NCI-H1105 (cell line): ENCODE data around the gene RAD51B.

ENCODE experiments used
- DNase-seq: peaks from one replicate; lab custom pipeline; 2025; lab: John Stamatoyannopoulos, UW

Gene RAD51B

GRCh38 chr14:68634332-68634731, 814.8 kb downstream of the RAD51B start:
- DNase-seq = no peak

GRCh38 chr14:68634874-68635595, 815.5 kb downstream of the RAD51B start:
- no peak for DNase-seq

- no peak for DNase-seq
These were observed 817.0 kb downstream of the RAD51B start for GRCh38 chr14:68636597-68636996.

- DNase-seq = no peak
These were observed 817.8 kb downstream of the RAD51B start for GRCh38 chr14:68637106-68638021.

GRCh38 chr14:68638141-68638999, 818.8 kb downstream of the RAD51B start:
- no peak for DNase-seq

GRCh38 chr14:68639000-68639757, 819.6 kb downstream of the RAD51B start:
- no peak for DNase-seq

- no peak for DNase-seq
These were observed 820.4 kb downstream of the RAD51B start for GRCh38 chr14:68639758-68640574.

GRCh38 chr14:68643673-68644072, 824.1 kb downstream of the RAD51B start:
- DNase-seq = no peak

GRCh38 chr14:68644101-68644500, 824.5 kb downstream of the RAD51B start:
- DNase-seq = no peak

GRCh38 chr14:68645371-68645770, 825.8 kb downstream of the RAD51B start:
- DNase-seq = no peak

GRCh38 chr14:68649476-68650189, 830.1 kb downstream of the RAD51B start:
- no peak for DNase-seq

GRCh38 chr14:68650404-68650994, 830.9 kb downstream of the RAD51B start:
- DNase-seq = no peak

- DNase-seq = no peak
These were observed 831.5 kb downstream of the RAD51B start for GRCh38 chr14:68651075-68651474.

GRCh38 chr14:68651652-68652432, 832.3 kb downstream of the RAD51B start:
- DNase-seq = no peak

- DNase-seq = no peak
These were observed 832.8 kb downstream of the RAD51B start for GRCh38 chr14:68652433-68652690.

GRCh38 chr14:68653108-68653507, 833.5 kb downstream of the RAD51B start:
- no peak for DNase-seq

- no peak for DNase-seq
These were observed 834.2 kb downstream of the RAD51B start for GRCh38 chr14:68653804-68654203.

- DNase-seq = no peak
These were observed 834.9 kb downstream of the RAD51B start for GRCh38 chr14:68654471-68654941.
